Neural crest cell (in vitro differentiated cells): ENCODE results near the gene KCNC1. TPM values are rescaled to one million over a fixed set of nuclear protein-coding genes. Genes with fewer than 3 reads are reported as not detected.

Experiments used
- DNase-seq: peaks from one replicate; pipeline ENCODE4 v3.0.0; 2021; ENCODE audit warnings: low read depth, mixed read lengths, low spot score
- H3K27ac Mint-ChIP-seq: one replicate; pipeline ENCODE4 v1.8.0; 2021; ENCODE audit warnings: mild to moderate bottlenecking, mixed read lengths; ENCODE audit not compliant: unreplicated experiment
- H3K27me3 Mint-ChIP-seq: 2 replicates; pipeline ENCODE4 v1.8.0; 2021; ENCODE audit warnings: low read depth, mild to moderate bottlenecking, mixed read lengths
- H3K36me3 Mint-ChIP-seq: 2 replicates; pipeline ENCODE4 v1.8.0; 2021; ENCODE audit warnings: low read depth, mild to moderate bottlenecking, mixed read lengths
- H3K4me1 Mint-ChIP-seq: 2 replicates; pipeline ENCODE4 v1.8.0; 2021; ENCODE audit warnings: mixed read lengths
- H3K4me3 Mint-ChIP-seq: one replicate; pipeline ENCODE4 v1.8.0; 2021; ENCODE audit warnings: mild to moderate bottlenecking, mixed read lengths
- H3K9me3 Mint-ChIP-seq: 2 replicates; pipeline ENCODE4 v1.8.0; 2021; ENCODE audit warnings: mixed read lengths
- CTCF ChIP-seq: fragments of 200-600 bp; sonication (generic); conservative IDR thresholded peaks from 2 replicates; pipeline ENCODE4 v1.5.0; 2021; ENCODE audit warnings: antibody characterized with exemption, mild to moderate bottlenecking
- total RNA-seq: library from RNA; stranded (reverse); gene quantifications from 2 replicates; pipeline ENCODE4 v1.2.1, GENCODE V29; 2021

KCNC1 gene
- total RNA-seq, 1 donor from 2014 or later: 10.2 TPM

DNA sequence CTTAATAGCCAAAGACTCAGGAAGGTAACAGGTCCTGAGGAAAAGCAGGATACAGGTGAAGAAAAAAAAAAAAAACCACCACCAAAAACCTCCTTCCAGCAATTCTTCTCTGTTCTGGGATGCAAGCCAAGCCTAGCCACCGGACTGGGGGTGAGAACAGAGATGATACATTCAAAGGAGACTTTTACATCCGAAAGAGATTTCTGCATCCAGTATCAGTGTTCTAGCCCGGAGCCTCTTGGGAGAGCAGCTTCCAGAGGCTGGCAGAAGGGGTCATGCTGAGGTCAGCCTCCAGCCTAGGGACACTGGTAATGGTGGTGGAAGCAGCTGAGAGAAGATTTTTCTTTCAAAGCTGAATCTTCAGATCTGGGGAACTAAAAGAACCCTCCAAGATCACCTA is 76.2 kb downstream of the KCNC1 start:
- Mint-ChIP-seq H3K4me3 (no peak overlapping the region), H3K9me3 (no peaks in the 10 kb centered on the region), H3K27me3 (no peaks in the 10 kb centered on the region), H3K27ac (no peak overlapping the region), H3K36me3 (no peaks in the 10 kb centered on the region), H3K4me1 (peaks cover 33% of the 10 kb centered on the region)
- TF ChIP-seq CTCF: no peak
- no peak for DNase-seq

- Mint-ChIP-seq H3K36me3 (no peaks in the 10 kb centered on the region), H3K9me3 (no peaks in the 10 kb centered on the region), H3K4me3 (no peak overlapping the region)
Measured at GRCh38 chr11:17811352-17811751, 76.8 kb downstream of the KCNC1 start.

DNA sequence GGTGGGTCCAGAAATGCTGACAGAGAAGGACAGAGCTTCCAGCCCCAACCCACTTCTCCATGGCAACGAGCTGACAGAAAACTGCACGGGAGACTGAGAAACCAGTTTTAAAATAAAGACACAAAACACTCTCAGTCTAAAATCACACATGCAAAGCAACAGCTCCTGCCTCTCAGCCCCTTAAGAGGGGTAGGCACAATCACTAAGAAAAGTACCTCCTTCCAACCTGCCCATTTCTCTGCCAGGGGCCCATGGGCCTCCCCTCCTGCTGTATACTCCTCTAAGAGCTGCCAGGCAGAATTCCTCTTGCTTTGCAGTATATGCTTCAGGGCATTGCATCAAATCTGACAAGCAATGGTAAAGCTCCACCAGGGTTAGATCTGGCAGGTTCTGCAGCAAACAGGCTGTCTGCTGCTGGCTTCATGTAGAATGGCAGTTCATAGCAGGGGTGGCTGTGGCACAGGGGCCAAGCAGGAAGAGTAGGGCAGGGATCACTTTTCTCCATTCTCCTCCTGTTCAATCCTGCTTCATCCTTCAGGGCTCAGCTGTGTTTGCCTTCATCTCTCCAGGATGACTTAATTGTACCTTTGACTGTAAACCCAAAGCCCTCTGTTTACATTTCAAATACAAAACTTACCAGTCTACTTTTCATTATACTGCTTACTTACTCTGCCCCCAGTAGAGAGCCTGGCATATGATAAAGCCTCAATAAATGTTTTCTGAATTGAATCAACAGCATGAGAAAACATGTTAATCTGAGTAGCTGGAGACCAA is 77.7 kb downstream of the KCNC1 start:
- H3K27me3 Mint-ChIP-seq: no peaks in the 10 kb centered on the region
- H3K4me3 Mint-ChIP-seq: no peak overlapping the region
- H3K27ac Mint-ChIP-seq: no peak overlapping the region
- H3K4me1 Mint-ChIP-seq: peaks cover 23% of the 10 kb centered on the region
- no peaks in the 10 kb centered on the region for H3K9me3 Mint-ChIP-seq
- no peak for TF ChIP-seq CTCF
- no peaks in the 10 kb centered on the region for H3K36me3 Mint-ChIP-seq
- no peak for DNase-seq

More at GRCh38 chr11:17811352-17811751, 76.8 kb downstream of the KCNC1 start:
- peaks cover 32% of the 10 kb centered on the region for H3K4me1 Mint-ChIP-seq
- H3K27me3 Mint-ChIP-seq: no peaks in the 10 kb centered on the region
- no peak for TF ChIP-seq CTCF
- no peak overlapping the region for H3K27ac Mint-ChIP-seq
- no peak for DNase-seq

GRCh38 chr11:17812865-17813187 is 78.2 kb downstream of the KCNC1 start:
- Mint-ChIP-seq H3K27me3 (no peaks in the 10 kb centered on the region), H3K27ac (no peak overlapping the region), H3K4me3 (no peak overlapping the region), H3K4me1 (peaks cover 22% of the 10 kb centered on the region), H3K9me3 (no peaks in the 10 kb centered on the region), H3K36me3 (no peaks in the 10 kb centered on the region)
- DNase-seq: no peak
- no peak for TF ChIP-seq CTCF

DNA sequence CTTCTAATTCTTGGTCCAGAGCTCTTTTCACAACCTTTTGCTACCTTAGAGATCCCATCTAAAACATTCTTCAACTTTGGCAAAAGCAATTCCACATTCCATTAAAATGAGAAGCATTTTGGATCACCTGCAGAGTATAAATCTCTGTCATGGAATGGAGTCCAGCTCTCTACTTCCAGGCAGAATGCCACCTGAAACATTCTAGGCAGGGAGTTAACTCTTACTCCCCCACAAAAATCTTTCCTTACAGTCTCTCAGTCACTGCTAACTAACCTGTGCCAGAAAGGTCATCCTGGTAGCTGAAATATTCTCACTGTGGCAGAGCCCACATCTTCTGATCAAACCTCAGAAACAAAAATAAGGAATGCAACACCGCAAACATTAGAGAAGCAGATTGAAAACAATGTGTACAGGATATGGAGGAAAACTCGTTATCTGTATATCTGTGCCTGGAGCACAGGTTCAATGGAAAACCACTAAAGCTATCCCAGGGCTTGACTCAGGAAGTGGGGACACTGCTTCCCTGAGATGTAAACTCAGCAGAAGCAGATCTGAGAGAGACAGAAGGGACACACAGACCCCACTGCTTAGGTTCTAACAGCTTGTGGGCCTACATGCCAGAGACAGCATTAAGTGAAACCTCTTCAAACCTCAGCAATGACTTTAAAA is 78.9 kb downstream of the KCNC1 start:
- Mint-ChIP-seq H3K27me3 (no peaks in the 10 kb centered on the region), H3K36me3 (no peaks in the 10 kb centered on the region), H3K9me3 (no peaks in the 10 kb centered on the region), H3K4me1 (peaks cover 22% of the 10 kb centered on the region), H3K4me3 (no peak overlapping the region), H3K27ac (no peak overlapping the region)
- no peak for TF ChIP-seq CTCF
- DNase-seq: no peak
